K562 (cell line): ENCODE measurements around the gene MFF. TPM values are rescaled to one million over a fixed set of nuclear protein-coding genes. Genes with fewer than 3 reads are reported as not detected.

Experiments
- ATAC-seq: fragments of 200-7000 bp; cut with Tn5 transposase; 3 replicates; pipeline ENCODE4 v1.9.1; 2020; ENCODE audit warnings: moderate library complexity
- BruUV-seq: library from RNA; stranded (reverse); fragments of 400-500 nt; replicated peaks from 2 replicates; lab custom pipeline; 2021; lab: Mats Ljungman, UMichigan
- CTCF ChIA-PET: fragments of 300-600 bp; formaldehyde crosslinking; extraction: SDS; loops from one replicate; lab custom pipeline; 2021; ENCODE audit warnings: low intra/inter-chr PET ratio; lab: Yijun Ruan, JAX
- POLR2A ChIA-PET: fragments of 300-600, 350-650 bp; sonication (Branson Sonifier 250); formaldehyde crosslinking; extraction: SDS; loops from one replicate; lab custom pipeline; 2021; ENCODE audit warnings: antibody characterized with exemption, inconsistent platforms; lab: Yijun Ruan, JAX
- DNase-seq, 4 experiments: peaks; one replicate each; pipeline versions ENCODE4 v3.0.0 to v3.0.0-alpha.2; 2011 to 2018; ENCODE audit warnings: low spot score in 3 of 4, mixed read lengths in 3 of 4; ENCODE audit errors: extremely low read depth in 1 of 4
- FAIRE-seq: peaks from 2 replicates; lab custom pipeline; 2011; peaks lifted over from hg19 to GRCh38; lab: Jason Lieb, UNC
- H2AFZ ChIP-seq: 2 replicates; pipeline ENCODE4 v1.6.0; 2011; ENCODE audit warnings: low read depth, low read length, control low read depth, inconsistent platforms
- H3K27ac ChIP-seq: fragments of 200-600 bp; 3 replicates; pipeline ENCODE4 v1.8.0; 2011; ENCODE audit warnings: low read depth, mild to moderate bottlenecking, control low read depth, inconsistent platforms, low read length, moderate library complexity, mixed read lengths; ENCODE audit errors: extremely low read depth
- H3K27me3 ChIP-seq, 2 experiments: fragments of 300-600 bp in 1 of 2; 2 replicates in 1 of 2; 3 replicates in 1 of 2; pipeline versions ENCODE4 v1.6.0 to v1.8.0; 2011; ENCODE audit warnings: inconsistent platforms in 2 of 2, low read length in 2 of 2, mild to moderate bottlenecking in 1 of 2, mixed read lengths in 1 of 2, moderate library complexity in 1 of 2; ENCODE audit not compliant: control insufficient read depth in 2 of 2, insufficient read depth in 2 of 2
- H3K36me3 ChIP-seq: fragments of 300-600 bp; 3 replicates; pipeline ENCODE4 v1.8.0; 2011; ENCODE audit warnings: mild to moderate bottlenecking, low read length, inconsistent platforms; ENCODE audit not compliant: control insufficient read depth, insufficient read depth
- H3K4me1 ChIP-seq, 2 experiments: fragments of 200-600 bp in 1 of 2; replicated peaks in 1 of 2; 2 replicates in 1 of 2; 3 replicates in 1 of 2; pipeline versions ENCODE4 v1.5.1 to v1.8.0; 2011; ENCODE audit warnings: inconsistent platforms in 2 of 2, low read length in 2 of 2, mild to moderate bottlenecking in 1 of 2, mixed read lengths in 1 of 2, moderate library complexity in 1 of 2; ENCODE audit not compliant: control insufficient read depth in 2 of 2, insufficient read depth in 2 of 2
- H3K4me2 ChIP-seq: 2 replicates; pipeline ENCODE4 v1.6.1; 2011; ENCODE audit warnings: low read length, control low read depth, inconsistent platforms, mixed read lengths; ENCODE audit not compliant: insufficient read depth
- H3K4me3 ChIP-seq: fragments of 200-600 bp; sonication (generic), shearing (Covaris generic); 2 replicates; pipeline ENCODE4 v1.5.1; 2016; ENCODE audit warnings: control low read depth, inconsistent platforms
- H3K79me2 ChIP-seq: fragments of 200-600 bp; 3 replicates; pipeline ENCODE4 v1.8.0; 2011; ENCODE audit warnings: low read length, inconsistent platforms; ENCODE audit not compliant: control insufficient read depth, insufficient read depth
- H3K9ac ChIP-seq, 2 experiments: 2 replicates each; pipeline versions ENCODE4 v1.6.0 to v1.6.1; 2011; ENCODE audit warnings: low read depth in 2 of 2, low read length in 2 of 2, control low read depth in 1 of 2, inconsistent platforms in 1 of 2, mild to moderate bottlenecking in 1 of 2, mixed read lengths in 1 of 2; ENCODE audit not compliant: insufficient read depth in 1 of 2
- H3K9me1 ChIP-seq: one replicate; pipeline ENCODE4 v1.6.0; 2011; ENCODE audit warnings: inconsistent platforms, mild to moderate bottlenecking, low read length, moderate library complexity; ENCODE audit not compliant: control insufficient read depth, insufficient read depth
- H3K9me3 ChIP-seq: replicated peaks from 2 replicates; pipeline ENCODE4 v1.5.1; 2011; ENCODE audit warnings: low read depth, low read length, inconsistent platforms; ENCODE audit not compliant: control insufficient read depth, insufficient read depth
- H4K20me1 ChIP-seq: replicated peaks from 2 replicates; pipeline ENCODE4 v1.6.1; 2011; ENCODE audit warnings: low read length, inconsistent platforms, mixed read lengths; ENCODE audit not compliant: control insufficient read depth, insufficient read depth
- BRF1 ChIP-seq: IDR thresholded peaks from 3 replicates; pipeline ENCODE4 v1.6.1; 2011; ENCODE audit warnings: borderline replicate concordance, mild to moderate bottlenecking; ENCODE audit not compliant: insufficient read length; ENCODE audit errors: extremely low read depth
- EGR1 ChIP-seq: fragments of 450-650 bp; conservative IDR thresholded peaks from 2 replicates; pipeline ENCODE4 v1.6.1; 2017; ENCODE audit warnings: mild to moderate bottlenecking
- HEY1 ChIP-seq: fragments of 250-450 bp; sonication (Bioruptor Pico); IDR thresholded peaks from 2 replicates; pipeline ENCODE4 v1.5.0; 2020; ENCODE audit warnings: mild to moderate bottlenecking, moderate library complexity, borderline replicate concordance
- IRF2 ChIP-seq: sonication (generic); formaldehyde crosslinking; IDR thresholded peaks from 2 replicates; pipeline ENCODE4 v1.8.1; 2022; ENCODE audit warnings: mild to moderate bottlenecking, missing genetic modification reagents
- NFIC ChIP-seq: fragments of 450-650 bp; IDR thresholded peaks from 2 replicates; pipeline ENCODE4 v1.6.1; 2017; ENCODE audit warnings: mild to moderate bottlenecking, inconsistent platforms
- SFPQ ChIP-seq: fragments of 200-400 bp; formaldehyde crosslinking; IDR thresholded peaks from 2 replicates; pipeline ENCODE4 v1.6.1; 2017; ENCODE audit warnings: mild to moderate bottlenecking, low read depth, low read length, moderate library complexity
- TFAM ChIP-seq: fragments of 250-450 bp; sonication (Bioruptor Pico); conservative IDR thresholded peaks from 2 replicates; pipeline ENCODE4 v1.5.0; 2021; ENCODE audit warnings: mild to moderate bottlenecking, moderate library complexity
- THAP7 ChIP-seq: fragments of 250-450 bp; sonication (Bioruptor Pico); IDR thresholded peaks from 2 replicates; pipeline ENCODE4 v1.5.0; 2021
- TSC22D4 ChIP-seq: fragments of 450-650 bp; IDR thresholded peaks from 2 replicates; pipeline ENCODE4 v1.6.1; 2016; ENCODE audit warnings: missing genetic modification characterization, missing biosample characterization, control low read depth
- ZNF134 ChIP-seq: fragments of 250-450 bp; sonication (Bioruptor Pico); conservative IDR thresholded peaks from 2 replicates; pipeline ENCODE4 v1.4.0; 2020
- WGBS: fragments of 100-300 bp; shearing (Covaris generic); methylation state at CpG from one replicate; pipeline ENCODE4 v1.1.6; 2016; ENCODE audit warnings: low coverage, mixed read lengths; ENCODE audit not compliant: insufficient coverage; ENCODE audit errors: missing lambda C conversion rate; 5-methylcytosine and 5-hydroxymethylcytosine counted together
- in situ Hi-C: fragments of 300-500 bp; cut with MboI; formaldehyde crosslinking; loops from 4 replicates; pipeline ENCODE4 v1.15.0; 2018; ENCODE audit warnings: inconsistent platforms, mixed read lengths
- intact Hi-C: fragments of 100-400 bp; cut with micrococcal nuclease; formaldehyde crosslinking; loops from 2 replicates; pipeline ENCODE4 v1.14.2; 2022
- polyA plus RNA-seq, 8 experiments: library from polyadenylated mRNA; depleted of rRNA in 4 of 8; stranded (reverse) in 5 of 8; unstranded in 3 of 8; fragments of >200 nt; fragmentation: Nextera tagmentation in 2 of 8; fragmentation: Illumina TruSeq in 1 of 8; extraction: Ambion mirVana in 2 of 8; extraction: Trizol in 1 of 8; gene quantifications; 2 replicates each; pipeline versions ENCODE4 v1.2.1 to v1.2.3, GENCODE V29; 2011 to 2014; ENCODE audit warnings: inconsistent platforms in 1 of 8, missing spikeins in 1 of 8
- total RNA-seq, 7 experiments: library from RNA; depleted of rRNA in 6 of 7; stranded (reverse); fragments of >200 nt in 6 of 7; fragmentation: Illumina TruSeq in 2 of 7; extraction: Trizol in 2 of 7; gene quantifications; 2 replicates each; pipeline versions ENCODE4 v1.2.1 to v1.2.3, GENCODE V29; 2011 to 2021; ENCODE audit warnings: low replicate concordance in 1 of 7
- TF ChIP-seq, protein P1 (sequence below), 2 experiments: IDR thresholded peaks; 2 replicates each; pipeline ENCODE4 v1.6.1; 2011; ENCODE audit warnings: borderline replicate concordance in 1 of 2, control low read depth in 1 of 2, low read depth in 1 of 2, low read length in 1 of 2, mild to moderate bottlenecking in 1 of 2, mixed read lengths in 1 of 2, moderate library complexity in 1 of 2; ENCODE audit not compliant: insufficient read depth in 1 of 2, insufficient read length in 1 of 2, poor library complexity in 1 of 2, severe bottlenecking in 1 of 2; ENCODE audit errors: extremely low read depth in 1 of 2
- TF ChIP-seq, protein P2 (sequence below): sonication (generic); formaldehyde crosslinking; IDR thresholded peaks from 2 replicates; pipeline ENCODE4 v1.8.0; 2023; ENCODE audit warnings: missing genetic modification reagents, mild to moderate bottlenecking, borderline replicate concordance

The MFF gene
- total and polyA plus RNA-seq, 9 of the 15 experiments (the other 6 are each of a cell fraction or from before 2014, with no cell fraction given), result 9.4 to 75.4 (median 55.7) TPM

DNA sequence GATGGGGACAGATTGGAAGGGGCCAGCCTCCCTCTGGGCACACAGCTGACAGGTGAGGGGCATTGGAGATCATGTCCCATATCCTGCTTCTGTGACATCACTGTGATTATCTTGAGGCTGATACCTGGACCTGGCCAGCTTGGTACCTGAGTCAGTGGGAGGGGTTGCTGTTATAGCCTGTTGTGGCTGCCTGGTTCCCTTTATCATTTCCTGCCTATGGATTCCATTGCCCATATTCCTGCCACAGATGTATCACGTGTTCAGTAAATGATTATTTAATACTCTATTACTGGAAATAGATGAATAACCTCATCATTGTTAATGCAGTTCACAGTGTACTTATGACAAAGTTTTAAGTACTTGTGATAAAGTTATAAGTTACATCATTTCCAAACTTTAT, 70.5 kb downstream of the MFF start:
- no peak for FAIRE-seq
- BruUV-seq, result no TSS peak
- Histone ChIP-seq H4K20me1 (no peaks in the 10 kb centered on the region), H3K4me3 (no peak overlapping the region), H3K4me2 (no peak overlapping the region), H3K9me3 (no peaks in the 10 kb centered on the region), H2AFZ (no peak overlapping the region), H3K4me1 (no peaks in the 10 kb centered on the region; a peak in 2 of 5 replicates), H3K9me1 (no peaks in the 10 kb centered on the region), H3K79me2 (no peaks in the 10 kb centered on the region), H3K27ac (no peak overlapping the region), H3K27me3 (peaks cover 0 to 4% of the 10 kb centered on the region in 2 experiments; a peak in 1 of 5 replicates), H3K9ac (no peak overlapping the region), H3K36me3 (no peaks in the 10 kb centered on the region)
- ChIA-PET POLR2A (interaction anchor here (0.6 kb wide), 1 partner anchor 9 kb away, joined by 3 read pairs; no protein-coding TSS in a partner anchor), CTCF (no interaction called here)
- no peak for ATAC-seq
- TF ChIP-seq, protein P1, sequence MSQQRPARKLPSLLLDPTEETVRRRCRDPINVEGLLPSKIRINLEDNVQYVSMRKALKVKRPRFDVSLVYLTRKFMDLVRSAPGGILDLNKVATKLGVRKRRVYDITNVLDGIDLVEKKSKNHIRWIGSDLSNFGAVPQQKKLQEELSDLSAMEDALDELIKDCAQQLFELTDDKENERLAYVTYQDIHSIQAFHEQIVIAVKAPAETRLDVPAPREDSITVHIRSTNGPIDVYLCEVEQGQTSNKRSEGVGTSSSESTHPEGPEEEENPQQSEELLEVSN (IDR thresholded peaks at IDR 0.05; ENCODE audit: borderline replicate concordance in 1 of 2, extremely low read depth in 1 of 2, insufficient read depth in 1 of 2, insufficient read length in 1 of 2, low read depth in 1 of 2, low read length in 1 of 2, poor library complexity in 1 of 2, severe bottlenecking in 1 of 2), result no peak
- TF ChIP-seq ZNF134 (CRISPR knock-in tag) (no peak), BRF1 (no peak), SFPQ (no peak), NFIC (no peak), THAP7 (no peak), IRF2 (CRISPR knock-in tag) (no peak), TFAM (CRISPR knock-in tag) (no peak), TSC22D4 (tag) (no peak), HEY1 (CRISPR knock-in tag) (no peak), EGR1 (no peak)
- TF ChIP-seq, protein P2, sequence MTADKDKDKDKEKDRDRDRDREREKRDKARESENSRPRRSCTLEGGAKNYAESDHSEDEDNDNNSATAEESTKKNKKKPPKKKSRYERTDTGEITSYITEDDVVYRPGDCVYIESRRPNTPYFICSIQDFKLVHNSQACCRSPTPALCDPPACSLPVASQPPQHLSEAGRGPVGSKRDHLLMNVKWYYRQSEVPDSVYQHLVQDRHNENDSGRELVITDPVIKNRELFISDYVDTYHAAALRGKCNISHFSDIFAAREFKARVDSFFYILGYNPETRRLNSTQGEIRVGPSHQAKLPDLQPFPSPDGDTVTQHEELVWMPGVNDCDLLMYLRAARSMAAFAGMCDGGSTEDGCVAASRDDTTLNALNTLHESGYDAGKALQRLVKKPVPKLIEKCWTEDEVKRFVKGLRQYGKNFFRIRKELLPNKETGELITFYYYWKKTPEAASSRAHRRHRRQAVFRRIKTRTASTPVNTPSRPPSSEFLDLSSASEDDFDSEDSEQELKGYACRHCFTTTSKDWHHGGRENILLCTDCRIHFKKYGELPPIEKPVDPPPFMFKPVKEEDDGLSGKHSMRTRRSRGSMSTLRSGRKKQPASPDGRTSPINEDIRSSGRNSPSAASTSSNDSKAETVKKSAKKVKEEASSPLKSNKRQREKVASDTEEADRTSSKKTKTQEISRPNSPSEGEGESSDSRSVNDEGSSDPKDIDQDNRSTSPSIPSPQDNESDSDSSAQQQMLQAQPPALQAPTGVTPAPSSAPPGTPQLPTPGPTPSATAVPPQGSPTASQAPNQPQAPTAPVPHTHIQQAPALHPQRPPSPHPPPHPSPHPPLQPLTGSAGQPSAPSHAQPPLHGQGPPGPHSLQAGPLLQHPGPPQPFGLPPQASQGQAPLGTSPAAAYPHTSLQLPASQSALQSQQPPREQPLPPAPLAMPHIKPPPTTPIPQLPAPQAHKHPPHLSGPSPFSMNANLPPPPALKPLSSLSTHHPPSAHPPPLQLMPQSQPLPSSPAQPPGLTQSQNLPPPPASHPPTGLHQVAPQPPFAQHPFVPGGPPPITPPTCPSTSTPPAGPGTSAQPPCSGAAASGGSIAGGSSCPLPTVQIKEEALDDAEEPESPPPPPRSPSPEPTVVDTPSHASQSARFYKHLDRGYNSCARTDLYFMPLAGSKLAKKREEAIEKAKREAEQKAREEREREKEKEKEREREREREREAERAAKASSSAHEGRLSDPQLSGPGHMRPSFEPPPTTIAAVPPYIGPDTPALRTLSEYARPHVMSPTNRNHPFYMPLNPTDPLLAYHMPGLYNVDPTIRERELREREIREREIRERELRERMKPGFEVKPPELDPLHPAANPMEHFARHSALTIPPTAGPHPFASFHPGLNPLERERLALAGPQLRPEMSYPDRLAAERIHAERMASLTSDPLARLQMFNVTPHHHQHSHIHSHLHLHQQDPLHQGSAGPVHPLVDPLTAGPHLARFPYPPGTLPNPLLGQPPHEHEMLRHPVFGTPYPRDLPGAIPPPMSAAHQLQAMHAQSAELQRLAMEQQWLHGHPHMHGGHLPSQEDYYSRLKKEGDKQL (CRISPR knock-in tag), result no peak
- intact Hi-C loops (loop anchor here (10.0 kb wide), 1 partner anchor 469 kb away; no protein-coding TSS in a partner anchor), in situ Hi-C loops (no loop called here)
- WGBS, result 0% methylated on average over 1 of the region's 1 CpG
- no peak for DNase-seq
